Trophoblast cell (in vitro differentiated cells and primary cell): ENCODE data around the gene CSMD2.
A peak's percentile ranks its signal among the peaks of the same experiment; 100 is the strongest.

Experiments used
- DNase-seq, 2 donors: peaks; one replicate each; pipeline ENCODE4 v3.0.0-alpha.2; 2016
- H2AFZ ChIP-seq: 2 replicates; pipeline ENCODE4 v1.6.1; 2013; ENCODE audit warnings: low read length, moderate library complexity, mild to moderate bottlenecking; ENCODE audit not compliant: insufficient read depth, poor library complexity
- H2AK5ac ChIP-seq: 2 replicates; pipeline ENCODE4 v1.6.1; 2013; ENCODE audit warnings: mild to moderate bottlenecking, low read length
- H2BK120ac ChIP-seq: 2 replicates; pipeline ENCODE4 v1.6.1; 2013; ENCODE audit warnings: low read length, mild to moderate bottlenecking, moderate library complexity; ENCODE audit not compliant: insufficient read depth, poor library complexity
- H2BK12ac ChIP-seq: 2 replicates; pipeline ENCODE4 v1.6.1; 2013; ENCODE audit warnings: mild to moderate bottlenecking, low read length, moderate library complexity
- H2BK5ac ChIP-seq: 2 replicates; pipeline ENCODE4 v1.6.1; 2013; ENCODE audit warnings: low read length, low read depth, moderate library complexity, mild to moderate bottlenecking; ENCODE audit not compliant: poor library complexity
- H3K14ac ChIP-seq: 2 replicates; pipeline ENCODE4 v1.6.1; 2013; ENCODE audit warnings: mild to moderate bottlenecking, low read length
- H3K18ac ChIP-seq: 2 replicates; pipeline ENCODE4 v1.6.1; 2013; ENCODE audit warnings: mild to moderate bottlenecking, low read length
- H3K23ac ChIP-seq: 2 replicates; pipeline ENCODE4 v1.6.1; 2013; ENCODE audit warnings: low read length
- H3K27ac ChIP-seq: 2 replicates; pipeline ENCODE4 v1.5.1; 2013; ENCODE audit warnings: low read depth, mild to moderate bottlenecking, inconsistent platforms, low read length, moderate library complexity
- H3K27me3 ChIP-seq: 2 replicates; pipeline ENCODE4 v1.6.1; 2013; ENCODE audit warnings: inconsistent platforms, mild to moderate bottlenecking, low read length, moderate library complexity; ENCODE audit not compliant: insufficient read depth
- H3K36me3 ChIP-seq, 2 experiments: 1 replicate in 1 of 2; 2 replicates in 1 of 2; pipeline ENCODE4 v1.6.1; 2013; ENCODE audit warnings: low read length in 2 of 2, mild to moderate bottlenecking in 2 of 2, moderate library complexity in 1 of 2; ENCODE audit not compliant: insufficient read depth in 2 of 2, control insufficient read depth in 1 of 2
- H3K4ac ChIP-seq: 2 replicates; pipeline ENCODE4 v1.6.1; 2013; ENCODE audit warnings: low read depth, mild to moderate bottlenecking, low read length, moderate library complexity
- H3K4me1 ChIP-seq, 2 experiments: 1 replicate in 1 of 2; 2 replicates in 1 of 2; pipeline ENCODE4 v1.6.1; 2013; ENCODE audit warnings: low read length in 2 of 2, mild to moderate bottlenecking in 2 of 2, moderate library complexity in 1 of 2; ENCODE audit not compliant: insufficient read depth in 2 of 2, control insufficient read depth in 1 of 2
- H3K4me2 ChIP-seq: 2 replicates; pipeline ENCODE4 v1.6.1; 2013; ENCODE audit warnings: inconsistent platforms, mild to moderate bottlenecking, low read length, moderate library complexity
- H3K4me3 ChIP-seq: 2 replicates; pipeline ENCODE4 v1.5.1; 2013; ENCODE audit warnings: mild to moderate bottlenecking, low read depth, low read length, inconsistent platforms
- H3K79me1 ChIP-seq: one replicate; pipeline ENCODE4 v1.6.1; 2013; ENCODE audit warnings: low read length
- H3K79me2 ChIP-seq: 2 replicates; pipeline ENCODE4 v1.6.1; 2013; ENCODE audit warnings: low read length, mild to moderate bottlenecking; ENCODE audit not compliant: control insufficient read depth, insufficient read depth, poor library complexity
- H3K9ac ChIP-seq: 2 replicates; pipeline ENCODE4 v1.6.1; 2013; ENCODE audit warnings: mild to moderate bottlenecking, low read length
- H3K9me3 ChIP-seq: 2 replicates; pipeline ENCODE4 v1.6.1; 2013; ENCODE audit warnings: low read depth, mild to moderate bottlenecking, control low read depth, inconsistent platforms, low read length; ENCODE audit not compliant: insufficient read depth
- H4K12ac ChIP-seq: 2 replicates; pipeline ENCODE4 v1.6.1; 2013; ENCODE audit warnings: low read depth, mild to moderate bottlenecking, low read length, moderate library complexity
- H4K8ac ChIP-seq: 2 replicates; pipeline ENCODE4 v1.6.1; 2013; ENCODE audit warnings: low read depth, mild to moderate bottlenecking, low read length, moderate library complexity
- H4K91ac ChIP-seq: one replicate; pipeline ENCODE4 v1.6.1; 2013; ENCODE audit warnings: low read depth, mild to moderate bottlenecking, low read length, moderate library complexity
- WGBS: extraction: QIAGEN DNeasy Blood & Tissue Kit; methylation state at CpG from one replicate; pipeline ENCODE4 v1.1.7; 2013; ENCODE audit warnings: missing lambda C conversion rate; ENCODE audit not compliant: insufficient read length, insufficient coverage; ENCODE audit errors: extremely low coverage; 5-methylcytosine and 5-hydroxymethylcytosine counted together

CSMD2 gene

GRCh38 chr1:33659641-33660040, 505.4 kb downstream of the CSMD2 start:
- H2AK5ac ChIP-seq: no peak overlapping the region
- H3K9ac ChIP-seq: no peak overlapping the region
- no peaks in the 10 kb centered on the region for H3K4me1 ChIP-seq
- H3K4me3 ChIP-seq: no peak overlapping the region
- no peak overlapping the region for H3K14ac ChIP-seq
- no peak overlapping the region for H2BK12ac ChIP-seq
- H3K9me3 ChIP-seq: peaks cover 1% of the 10 kb centered on the region
- no peak overlapping the region for H3K23ac ChIP-seq
- no peaks in the 10 kb centered on the region for H3K79me1 ChIP-seq
- H3K79me2 ChIP-seq: no peaks in the 10 kb centered on the region
- no peak overlapping the region for H3K18ac ChIP-seq
- H3K4ac ChIP-seq: no peak overlapping the region
- no peak for DNase-seq
- no peak overlapping the region for H2BK120ac ChIP-seq
- no peaks in the 10 kb centered on the region for H3K27me3 ChIP-seq
- H3K36me3 ChIP-seq: no peaks in the 10 kb centered on the region
- no peak overlapping the region for H2AFZ ChIP-seq
- no peak overlapping the region for H3K27ac ChIP-seq
- H3K4me2 ChIP-seq: no peak overlapping the region
- no peak overlapping the region for H4K8ac ChIP-seq
- no peak overlapping the region for H2BK5ac ChIP-seq
- WGBS: no CpG with 5 or more reads among the region's 4 CpGs
- no peak overlapping the region for H4K91ac ChIP-seq
- H4K12ac ChIP-seq: no peak overlapping the region

DNA sequence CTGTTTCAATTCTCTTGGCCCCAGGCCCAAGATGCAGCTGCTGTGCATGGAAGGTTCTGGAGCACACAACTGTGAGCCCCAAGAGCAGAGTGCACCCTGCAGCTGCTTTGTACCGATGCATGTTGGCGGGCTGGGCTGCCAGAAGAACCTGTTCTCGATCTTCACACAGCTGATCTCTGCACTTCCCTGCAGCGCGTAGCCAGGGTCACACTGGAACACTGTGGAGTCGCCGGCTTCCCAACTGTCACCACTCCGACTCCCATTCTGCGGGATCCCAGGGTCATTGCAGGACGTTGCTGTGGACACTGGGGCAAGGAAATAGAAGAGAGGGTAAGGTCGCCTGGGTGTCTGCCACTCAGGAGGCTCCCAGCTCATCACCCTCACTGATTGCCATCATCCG, 507.2 kb downstream of the CSMD2 start:
- Histone ChIP-seq H3K4me1 (no peaks in the 10 kb centered on the region), H2BK12ac (no peak overlapping the region), H3K4ac (no peak overlapping the region), H3K23ac (no peak overlapping the region), H2BK120ac (no peak overlapping the region), H2BK5ac (no peak overlapping the region), H4K91ac (no peak overlapping the region), H4K8ac (no peak overlapping the region), H3K79me1 (no peaks in the 10 kb centered on the region), H3K4me2 (no peak overlapping the region), H3K27ac (no peak overlapping the region), H2AK5ac (no peak overlapping the region), H3K14ac (no peak overlapping the region), H3K79me2 (no peaks in the 10 kb centered on the region), H3K4me3 (peak overlapping the region; percentile 18), H3K9me3 (peaks cover 7% of the 10 kb centered on the region), H2AFZ (no peak overlapping the region), H3K27me3 (no peaks in the 10 kb centered on the region), H3K9ac (no peak overlapping the region), H3K36me3 (no peaks in the 10 kb centered on the region), H4K12ac (no peak overlapping the region), H3K18ac (no peak overlapping the region)
- no CpG with 5 or more reads among the region's 12 CpGs for WGBS
- no peak for DNase-seq

DNA sequence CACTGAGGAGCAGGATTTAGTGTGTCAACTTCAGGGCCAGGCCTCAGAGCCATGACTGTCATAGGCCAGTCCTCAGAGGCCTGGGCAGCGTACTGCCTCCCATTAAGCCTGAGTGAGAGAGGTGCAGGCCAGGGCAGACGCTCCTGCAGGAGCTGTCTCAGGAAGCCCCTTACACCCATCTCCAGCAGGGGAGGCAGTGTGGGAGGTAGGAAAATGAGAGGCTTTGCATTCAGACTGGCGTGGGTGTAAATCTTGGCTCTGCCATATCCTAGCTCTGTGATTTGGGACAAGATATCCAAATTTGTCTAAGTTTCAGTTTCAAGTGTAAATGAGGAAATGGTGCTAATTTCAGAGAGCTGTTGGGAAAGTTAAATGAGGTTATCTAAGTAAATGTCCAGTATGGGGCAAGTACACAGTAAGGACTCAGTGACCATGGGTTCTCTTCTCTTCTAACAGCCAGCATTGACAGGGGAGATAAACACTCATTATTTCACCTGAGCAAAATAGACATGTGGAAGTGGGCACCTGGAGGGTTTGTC, 508.5 kb downstream of the CSMD2 start:
- no peak overlapping the region for H2AFZ ChIP-seq
- no peaks in the 10 kb centered on the region for H3K79me2 ChIP-seq
- no peak overlapping the region for H3K18ac ChIP-seq
- no peak overlapping the region for H4K12ac ChIP-seq
- no CpG with 5 or more reads among the region's 3 CpGs for WGBS
- no peak overlapping the region for H3K14ac ChIP-seq
- H3K27me3 ChIP-seq: no peaks in the 10 kb centered on the region
- no peak overlapping the region for H2AK5ac ChIP-seq
- H4K91ac ChIP-seq: no peak overlapping the region
- no peak overlapping the region for H3K9ac ChIP-seq
- no peaks in the 10 kb centered on the region for H3K4me1 ChIP-seq
- H3K27ac ChIP-seq: no peak overlapping the region
- no peak overlapping the region for H3K23ac ChIP-seq
- no peak overlapping the region for H2BK120ac ChIP-seq
- no peak for DNase-seq
- H2BK12ac ChIP-seq: no peak overlapping the region
- H3K9me3 ChIP-seq: peaks cover 7% of the 10 kb centered on the region
- no peak overlapping the region for H3K4me3 ChIP-seq
- H2BK5ac ChIP-seq: no peak overlapping the region
- no peak overlapping the region for H3K4ac ChIP-seq
- no peaks in the 10 kb centered on the region for H3K79me1 ChIP-seq
- H3K36me3 ChIP-seq: no peaks in the 10 kb centered on the region
- H4K8ac ChIP-seq: no peak overlapping the region
- H3K4me2 ChIP-seq: no peak overlapping the region

DNA sequence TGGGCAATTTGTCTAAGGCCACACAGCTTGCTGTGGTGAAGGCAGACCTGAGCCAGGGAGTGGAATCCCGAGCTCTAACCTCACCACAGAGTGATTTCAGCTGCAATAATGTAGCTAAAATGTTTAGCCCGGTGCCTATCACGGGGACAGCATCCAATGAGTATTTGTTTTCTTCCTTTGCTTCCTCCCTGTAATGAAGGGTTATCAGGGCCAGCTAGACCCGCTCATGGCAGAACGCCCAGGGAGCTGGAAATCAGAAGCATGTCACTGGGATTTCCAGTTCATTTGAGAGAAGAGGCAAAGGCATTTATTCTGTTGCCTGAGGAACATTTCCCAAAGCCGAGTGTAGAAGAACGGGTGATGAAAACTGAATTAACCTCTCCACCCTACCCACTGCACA, 509.5 kb downstream of the CSMD2 start:
- no peak overlapping the region for H3K18ac ChIP-seq
- no peak overlapping the region for H2BK12ac ChIP-seq
- H3K9ac ChIP-seq: no peak overlapping the region
- H2AFZ ChIP-seq: no peak overlapping the region
- H3K14ac ChIP-seq: no peak overlapping the region
- H3K36me3 ChIP-seq: no peaks in the 10 kb centered on the region
- H3K9me3 ChIP-seq: peaks cover 6% of the 10 kb centered on the region
- H3K4ac ChIP-seq: no peak overlapping the region
- no peaks in the 10 kb centered on the region for H3K27me3 ChIP-seq
- no peak overlapping the region for H4K12ac ChIP-seq
- H3K27ac ChIP-seq: no peak overlapping the region
- no peak overlapping the region for H2BK5ac ChIP-seq
- no peak overlapping the region for H2BK120ac ChIP-seq
- H4K91ac ChIP-seq: no peak overlapping the region
- H3K79me1 ChIP-seq: no peaks in the 10 kb centered on the region
- H3K4me3 ChIP-seq: no peak overlapping the region
- no peak overlapping the region for H2AK5ac ChIP-seq
- no peak overlapping the region for H3K4me2 ChIP-seq
- no peaks in the 10 kb centered on the region for H3K79me2 ChIP-seq
- no CpG with 5 or more reads among the region's 7 CpGs for WGBS
- no peak overlapping the region for H4K8ac ChIP-seq
- no peaks in the 10 kb centered on the region for H3K4me1 ChIP-seq
- H3K23ac ChIP-seq: no peak overlapping the region
- DNase-seq: no peak
